ENCODE measurements around the gene RNF113B.

The RNF113B gene

DNA sequence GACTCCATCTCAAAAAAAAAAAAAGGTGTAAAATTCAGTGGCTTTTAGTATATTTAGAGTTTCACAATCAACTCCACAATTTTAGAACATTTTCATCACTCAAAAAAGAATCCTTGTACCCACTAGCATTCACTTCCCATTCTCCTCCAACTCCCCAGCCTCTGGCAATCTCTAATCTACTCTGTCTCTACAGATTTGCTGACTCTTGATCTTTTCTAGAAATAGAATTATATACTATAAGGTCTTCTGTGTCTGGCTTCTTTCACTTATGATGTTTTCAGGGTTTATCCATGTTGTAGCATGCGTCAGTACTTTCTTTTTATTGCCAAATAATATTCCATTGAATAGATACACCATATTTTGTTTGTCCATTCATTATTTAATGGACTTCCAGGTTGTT is 42.2 kb downstream of the RNF113B start:
- no peak for DNase-seq

DNA sequence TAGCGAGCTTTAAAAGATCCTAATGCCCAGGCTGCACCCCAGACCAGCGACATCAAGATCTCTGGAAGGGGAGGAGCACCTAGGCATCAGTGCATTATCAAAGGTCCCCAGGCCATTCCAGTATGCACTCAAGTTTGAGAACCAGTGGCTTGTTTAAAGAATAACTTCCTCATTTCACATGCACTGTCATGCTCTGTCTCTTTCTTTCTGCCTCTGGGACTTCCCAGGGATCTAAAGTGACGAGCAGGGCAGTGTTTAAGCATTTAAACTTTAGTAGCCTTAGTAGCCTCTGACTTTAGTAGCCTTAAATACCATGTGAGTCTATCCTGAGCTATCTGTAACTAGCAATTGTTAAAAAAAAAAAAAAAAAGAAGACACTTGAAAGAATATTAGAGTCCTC is 43.1 kb downstream of the RNF113B start:
- no peak for DNase-seq

DNA sequence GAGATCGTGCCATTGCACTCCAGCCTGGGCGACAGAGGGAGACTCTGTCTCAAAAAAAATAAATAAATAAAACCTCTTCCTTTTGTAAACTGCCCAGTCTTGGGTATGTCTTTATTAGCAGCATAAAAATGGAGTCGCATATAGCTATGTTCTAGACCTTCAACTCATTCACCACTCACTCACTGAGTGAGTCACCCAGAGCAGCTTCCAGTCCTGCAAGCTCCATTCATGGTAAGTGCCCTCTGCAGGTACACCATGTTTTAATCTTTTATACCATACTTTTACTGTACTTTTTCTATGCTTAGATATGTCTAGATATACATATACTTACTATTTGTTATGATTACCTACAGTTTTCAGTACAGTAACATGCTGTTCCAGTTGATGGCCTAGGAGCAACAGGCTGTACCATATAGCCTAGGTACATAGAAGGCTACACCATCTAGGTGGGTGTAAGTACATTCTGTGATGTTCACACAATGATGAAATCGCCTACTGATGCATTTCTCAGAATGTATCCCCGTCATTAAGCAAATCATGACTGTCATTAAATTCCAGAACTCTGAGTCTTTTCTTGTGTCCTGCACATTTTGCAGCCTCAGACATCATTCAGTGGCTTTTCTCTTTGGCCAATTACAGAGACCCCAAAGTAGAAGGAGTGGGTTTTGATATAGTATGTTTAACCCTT is 47.9 kb downstream of the RNF113B start:
- DNase-seq: no peak
